A673 (cell line): ENCODE data around the gene MT4.

Source experiments
- EZH2 ChIP-seq: fragments of 200-600 bp; sonication (generic); IDR thresholded peaks from 2 replicates; pipeline ENCODE4 v1.6.1; 2017; ENCODE audit warnings: borderline replicate concordance, low read depth, mild to moderate bottlenecking, mixed read lengths, antibody characterized with exemption, low read length; ENCODE audit not compliant: poor library complexity, severe bottlenecking
- TF ChIP-seq, protein P1 (sequence below): fragments of 300-800, 200-600 bp; sonication (generic); conservative IDR thresholded peaks from 2 replicates; pipeline ENCODE4 v1.5.1; 2017; ENCODE audit warnings: low read depth, mild to moderate bottlenecking, antibody characterized with exemption, low read length, moderate library complexity, mixed read lengths

DNA sequence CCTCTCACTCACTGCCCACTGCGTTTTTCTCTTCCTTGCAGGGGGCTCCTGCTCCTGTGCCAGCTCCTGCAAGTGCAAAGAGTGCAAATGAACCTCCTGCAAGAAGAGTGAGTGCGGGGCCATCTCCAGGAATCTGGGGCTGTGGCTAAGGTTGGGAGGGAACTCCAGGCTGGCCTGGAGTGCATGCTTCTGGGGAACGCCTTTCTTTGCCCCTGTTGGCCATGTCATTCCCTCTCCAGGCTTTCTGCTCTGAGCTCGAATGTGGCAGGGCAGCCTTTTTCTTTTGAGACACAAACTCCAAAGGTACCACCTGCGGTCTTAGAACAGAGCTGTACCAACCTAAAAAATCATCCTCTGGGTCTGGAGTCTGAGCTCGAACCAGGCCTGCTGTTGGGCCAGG is 53.3 kb downstream of the MT4 start:
- TF ChIP-seq, protein P1, sequence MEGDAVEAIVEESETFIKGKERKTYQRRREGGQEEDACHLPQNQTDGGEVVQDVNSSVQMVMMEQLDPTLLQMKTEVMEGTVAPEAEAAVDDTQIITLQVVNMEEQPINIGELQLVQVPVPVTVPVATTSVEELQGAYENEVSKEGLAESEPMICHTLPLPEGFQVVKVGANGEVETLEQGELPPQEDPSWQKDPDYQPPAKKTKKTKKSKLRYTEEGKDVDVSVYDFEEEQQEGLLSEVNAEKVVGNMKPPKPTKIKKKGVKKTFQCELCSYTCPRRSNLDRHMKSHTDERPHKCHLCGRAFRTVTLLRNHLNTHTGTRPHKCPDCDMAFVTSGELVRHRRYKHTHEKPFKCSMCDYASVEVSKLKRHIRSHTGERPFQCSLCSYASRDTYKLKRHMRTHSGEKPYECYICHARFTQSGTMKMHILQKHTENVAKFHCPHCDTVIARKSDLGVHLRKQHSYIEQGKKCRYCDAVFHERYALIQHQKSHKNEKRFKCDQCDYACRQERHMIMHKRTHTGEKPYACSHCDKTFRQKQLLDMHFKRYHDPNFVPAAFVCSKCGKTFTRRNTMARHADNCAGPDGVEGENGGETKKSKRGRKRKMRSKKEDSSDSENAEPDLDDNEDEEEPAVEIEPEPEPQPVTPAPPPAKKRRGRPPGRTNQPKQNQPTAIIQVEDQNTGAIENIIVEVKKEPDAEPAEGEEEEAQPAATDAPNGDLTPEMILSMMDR: no peak
- no peak for TF ChIP-seq EZH2
